ENCODE measurements around the gene UBTF. TPM values are rescaled to one million over a fixed set of nuclear protein-coding genes. Genes with fewer than 3 reads are reported as not detected.

UBTF gene
- total and polyA plus RNA-seq, 2 of the 8 experiments (the other 6 are each of a cell fraction or from before 2014, with no cell fraction given): 14.7 to 106 TPM

GRCh38 chr17:44207319-44207718, 12.2 kb downstream of the UBTF start:
- Histone ChIP-seq H2AK5ac (ENCODE audit: low read depth, low read length) (no peak overlapping the region), H3K79me2 (ENCODE audit: control insufficient read depth in 1 of 2, insufficient read depth in 2 of 2, low read length in 2 of 2) (no peaks in the 10 kb centered on the region), H4K91ac (replicated peaks; ENCODE audit: insufficient read length, low read length) (no peak overlapping the region), H2BK15ac (ENCODE audit: low read length) (no peak overlapping the region), H3K27me3 (replicated peaks in 1 of 4; ENCODE audit: control insufficient read depth in 3 of 4, extremely low read depth in 1 of 4, insufficient read depth in 3 of 4, low read length in 3 of 4) (no peaks in the 10 kb centered on the region), H3K4me2 (ENCODE audit: insufficient read depth in 1 of 2, low read depth in 2 of 2, low read length in 2 of 2) (no peak overlapping the region), H3K79me1 (ENCODE audit: low read depth, low read length) (no peaks in the 10 kb centered on the region; the same call in 1 of the 2 replicates), H2BK5ac (ENCODE audit: low read depth, low read length) (no peak overlapping the region), H3K56ac (replicated peaks; ENCODE audit: insufficient read length, low read depth, low read length) (no peak overlapping the region), H3K23ac (ENCODE audit: insufficient read length) (no peak overlapping the region), H3K14ac (ENCODE audit: insufficient read length) (no peak overlapping the region), H3K27ac (ENCODE audit: low read depth, low read length) (no peak overlapping the region), H3K9ac (replicated peaks in 1 of 4; ENCODE audit: extremely low read depth in 1 of 4, low read depth in 3 of 4, low read length in 3 of 4) (no peak overlapping the region), H3K9me3 (ENCODE audit: insufficient read depth in 2 of 2, low read depth in 1 of 2, low read length in 1 of 2) (no peaks in the 10 kb centered on the region), H2BK20ac (ENCODE audit: low read length) (no peak overlapping the region), H3K23me2 (ENCODE audit: low read depth, low read length) (no peaks in the 10 kb centered on the region), H4K5ac (ENCODE audit: insufficient read length, low read depth, low read length) (no peak overlapping the region), H3K18ac (ENCODE audit: extremely low read depth, low read length) (no peak overlapping the region), H3K4ac (replicated peaks; ENCODE audit: insufficient read length, low read depth, low read length) (no peak overlapping the region), H2AFZ (ENCODE audit: low read length) (no peak overlapping the region), H4K8ac (ENCODE audit: extremely low read depth, insufficient read depth, low read length) (no peak overlapping the region), H3K4me3 (ENCODE audit: extremely low read depth in 1 of 4, insufficient read depth in 2 of 4, low read depth in 3 of 4, low read length in 4 of 4) (no peak overlapping the region), H2BK120ac (replicated peaks; ENCODE audit: low read depth, low read length) (no peak overlapping the region), H3K36me3 (ENCODE audit: control insufficient read depth in 2 of 4, insufficient read depth in 4 of 4, low read length in 3 of 4) (peaks cover 24 to 48% (median 33%) of the 10 kb centered on the region in 4 experiments), H3K4me1 (replicated peaks in 1 of 4; ENCODE audit: control insufficient read depth in 3 of 4, insufficient read depth in 4 of 4, low read length in 3 of 4) (peaks cover 3 to 16% (median 5%) of the 10 kb centered on the region in 4 experiments; a peak in 6 of 7 replicates), H4K20me1 (replicated peaks in 1 of 2; ENCODE audit: control insufficient read depth in 1 of 2, insufficient read depth in 2 of 2, low read length in 2 of 2) (peaks cover 0 to 5% of the 10 kb centered on the region in 2 experiments), H2BK12ac (ENCODE audit: low read depth, low read length) (no peak overlapping the region)
- TF ChIP-seq TEAD4 (IDR thresholded peaks at IDR 0.05; ENCODE audit: low read depth, low read length) (no peak), MAFK (IDR thresholded peaks at IDR 0.05; ENCODE audit: low read depth, low read length) (no peak), RAD21 (IDR thresholded peaks at IDR 0.05 in 1 of 2, conservative IDR thresholded peaks at IDR 0.05 in 1 of 2; ENCODE audit: low read depth in 2 of 2, low read length in 2 of 2) (no peak), MAX (IDR thresholded peaks at IDR 0.05) (no peak), SP4 (IDR thresholded peaks at IDR 0.05; ENCODE audit: low read length) (no peak), SRF (IDR thresholded peaks at IDR 0.05; ENCODE audit: low read depth, low read length) (no peak), EZH2 (IDR thresholded peaks at IDR 0.05; ENCODE audit: low read depth, low read length, severe bottlenecking) (no peak)
- ChIA-PET CTCF (ENCODE audit: partially characterized antibody) (interaction anchor here (0.8 to 12.7 kb wide), 6 partner anchors 14 to 143 kb away, joined by 3 to 158 read pairs (median 4); partner anchors contain the start of genes ASB16 and GRN), POLR2A (ENCODE audit: partially characterized antibody) (interaction anchor here (1.4 to 10.4 kb wide), 8 partner anchors 9 to 144 kb away, joined by 3 to 135 read pairs (median 6); partner anchors contain the start of gene SLC25A39)
- no peak for DNase-seq (ENCODE audit: low read depth in 1 of 2, low spot score in 2 of 2)
- 92 to 100% methylated on average over 3 to 17 of the region's 17 CpGs for WGBS, 2 experiments (ENCODE audit: extremely low coverage in 1 of 2, insufficient coverage in 1 of 2, insufficient read length in 1 of 2, insufficient replicate concordance in 2 of 2, low coverage in 1 of 2, low lambda C conversion rate in 2 of 2, missing lambda C conversion rate in 1 of 2)
- no peak for FAIRE-seq
